HEK293T (cell line): ENCODE results near the gene SYCE3.
A peak's percentile ranks its signal among the peaks of the same experiment; 100 is the strongest.
"Not testable (repeated sequence)": the region's sequence is repeated elsewhere in the genome, so short reads cannot be mapped to it uniquely, and the experiment has no call there.

Experiments used
- CTCF ChIA-PET: fragments of 350-600 bp; formaldehyde crosslinking; extraction: SDS; loops from one replicate; lab custom pipeline; 2021; ENCODE audit warnings: antibody characterized with exemption, inconsistent platforms; lab: Yijun Ruan, JAX
- POLR2A ChIA-PET: fragments of 350-600 bp; formaldehyde crosslinking; extraction: SDS; loops from one replicate; lab custom pipeline; 2020; ENCODE audit warnings: antibody characterized with exemption, inconsistent platforms; lab: Yijun Ruan, JAX
- DNase-seq: peaks from one replicate; pipeline ENCODE4 v3.0.0; 2012; ENCODE audit warnings: mixed read lengths; ENCODE audit errors: extremely low spot score
- ARNT ChIP-seq: fragments of 450-650 bp; IDR thresholded peaks from 2 replicates; pipeline ENCODE4 v1.6.1; 2017; ENCODE audit warnings: mild to moderate bottlenecking
- BHLHE40 ChIP-seq: fragments of 450-650 bp; IDR thresholded peaks from 2 replicates; pipeline ENCODE4 v1.6.1; 2016; ENCODE audit warnings: mild to moderate bottlenecking, moderate library complexity, borderline replicate concordance
- CTBP1 ChIP-seq: fragments of 450-650 bp; IDR thresholded peaks from 2 replicates; pipeline ENCODE4 v1.6.1; 2016; ENCODE audit warnings: borderline replicate concordance
- ELF4 ChIP-seq: fragments of 450-650 bp; IDR thresholded peaks from 2 replicates; pipeline ENCODE4 v1.6.1; 2017; ENCODE audit warnings: antibody characterized with exemption
- FOXA1 ChIP-seq: fragments of 450-650 bp; IDR thresholded peaks from 2 replicates; pipeline ENCODE4 v1.6.1; 2016; ENCODE audit warnings: mild to moderate bottlenecking
- FOXK2 ChIP-seq: fragments of 450-650 bp; IDR thresholded peaks from 2 replicates; pipeline ENCODE4 v1.6.1; 2016; ENCODE audit warnings: mild to moderate bottlenecking
- FOXM1 ChIP-seq: fragments of 450-650 bp; IDR thresholded peaks from 2 replicates; pipeline ENCODE4 v1.6.1; 2017; ENCODE audit warnings: mild to moderate bottlenecking, borderline replicate concordance
- HDGF ChIP-seq: fragments of 450-650 bp; IDR thresholded peaks from 2 replicates; pipeline ENCODE4 v1.6.1; 2017; ENCODE audit warnings: antibody characterized with exemption, borderline replicate concordance
- L3MBTL2 ChIP-seq: fragments of 450-650 bp; conservative IDR thresholded peaks from 2 replicates; pipeline ENCODE4 v1.6.1; 2016; ENCODE audit warnings: mild to moderate bottlenecking
- LEF1 ChIP-seq: fragments of 450-650 bp; IDR thresholded peaks from 2 replicates; pipeline ENCODE4 v1.6.1; 2017; ENCODE audit warnings: mild to moderate bottlenecking, borderline replicate concordance
- NFRKB ChIP-seq: fragments of 450-650 bp; IDR thresholded peaks from 2 replicates; pipeline ENCODE4 v1.6.1; 2016; ENCODE audit warnings: mild to moderate bottlenecking, moderate library complexity
- SP1 ChIP-seq: fragments of 450-650 bp; IDR thresholded peaks from 2 replicates; pipeline ENCODE4 v1.6.1; 2017
- SUZ12 ChIP-seq: fragments of 450-650 bp; IDR thresholded peaks from 2 replicates; pipeline ENCODE4 v1.6.1; 2016; ENCODE audit warnings: mild to moderate bottlenecking
- TARDBP ChIP-seq: fragments of 450-650 bp; IDR thresholded peaks from 2 replicates; pipeline ENCODE4 v1.6.1; 2016
- ZNF384 ChIP-seq: fragments of 450-650 bp; IDR thresholded peaks from 2 replicates; pipeline ENCODE4 v1.6.1; 2016
- TF ChIP-seq, protein P1 (sequence below): fragments of 450-650 bp; IDR thresholded peaks from 2 replicates; pipeline ENCODE4 v1.6.1; 2016

Gene SYCE3

DNA sequence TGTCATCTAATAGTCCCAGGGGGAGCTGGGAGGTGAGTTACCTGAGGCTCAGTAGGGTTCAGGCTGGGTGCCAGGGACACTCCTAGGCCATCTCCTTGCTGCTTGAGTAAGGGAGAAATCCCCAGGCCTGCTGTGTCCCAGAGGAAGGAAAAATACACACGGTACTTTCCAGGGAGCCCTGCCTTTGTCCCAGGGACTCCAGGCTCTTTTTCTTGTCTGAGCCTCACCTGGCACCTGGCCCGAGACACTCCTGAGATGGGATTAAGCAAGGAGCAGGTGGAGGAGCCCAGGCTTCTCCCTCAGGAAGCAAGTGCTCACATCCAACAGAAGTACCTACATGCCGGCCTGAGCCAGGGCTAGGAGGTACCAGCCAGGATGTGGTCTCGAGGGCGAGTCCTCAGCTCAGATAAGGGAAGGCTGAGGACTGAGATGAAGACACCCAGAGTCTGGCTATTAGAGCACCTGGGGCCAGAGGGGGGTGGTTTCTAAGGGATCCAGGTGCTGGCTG lies 17.9 kb downstream of the SYCE3 start:
- DNase-seq: no peak
- ChIA-PET CTCF (interaction anchor here (1.1 to 1.9 kb wide), 4 partner anchors 10 to 19 kb away, joined by 4 to 12 read pairs (median 8); partner anchors contain the start of genes SCO2 and SYCE3), POLR2A (interaction anchor here (0.9 to 1.9 kb wide), 2 partner anchors 18 to 19 kb away, joined by 3 to 13 read pairs; partner anchors contain the start of genes SCO2 and SYCE3)
- TF ChIP-seq SP1 (no peak), FOXA1 (no peak), ZNF384 (no peak)

DNA sequence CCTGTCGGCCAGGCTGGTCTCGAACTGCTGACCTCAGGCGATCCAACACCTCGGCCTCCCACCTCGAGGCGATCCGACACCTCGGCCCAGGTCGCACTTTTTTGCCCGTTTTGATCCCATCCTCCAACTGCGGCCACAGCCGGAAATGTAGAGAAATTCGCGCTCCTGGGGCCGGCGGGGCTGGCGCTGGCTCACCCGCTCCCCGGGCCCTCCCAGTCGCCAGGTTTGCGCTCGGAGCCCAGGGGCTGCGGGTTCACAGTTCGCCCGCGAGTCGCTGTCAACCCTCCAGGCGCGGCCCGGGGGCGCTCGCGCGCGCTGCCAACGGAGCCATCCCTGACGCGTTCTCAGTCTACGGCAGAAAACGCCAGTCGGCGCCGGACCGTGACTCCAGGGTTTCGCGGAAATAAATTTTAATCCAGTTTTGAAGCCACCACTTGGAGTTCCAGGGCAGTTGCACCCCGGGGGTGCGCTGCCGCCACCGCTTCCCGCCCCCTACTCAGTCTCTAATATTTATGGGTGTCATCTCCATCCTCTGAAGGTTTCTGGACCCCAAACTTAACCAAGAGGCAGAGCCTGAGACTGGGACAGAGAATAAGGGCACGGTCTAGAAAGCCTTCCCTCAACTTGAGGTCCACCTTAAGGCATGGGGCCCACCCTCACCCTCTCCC lies 18.5 kb downstream of the SYCE3 start:
- no peak for TF ChIP-seq ELF4
- TF ChIP-seq TARDBP: no peak
- no peak for TF ChIP-seq SUZ12
- no peak for TF ChIP-seq HDGF
- TF ChIP-seq FOXM1: no peak
- no peak for TF ChIP-seq ZNF384
- TF ChIP-seq LEF1: no peak
- TF ChIP-seq SP1: no peak
- TF ChIP-seq FOXA1: no peak
- no peak for TF ChIP-seq BHLHE40
- no peak for TF ChIP-seq CTBP1
- TF ChIP-seq ARNT: no peak
- TF ChIP-seq, protein P1, sequence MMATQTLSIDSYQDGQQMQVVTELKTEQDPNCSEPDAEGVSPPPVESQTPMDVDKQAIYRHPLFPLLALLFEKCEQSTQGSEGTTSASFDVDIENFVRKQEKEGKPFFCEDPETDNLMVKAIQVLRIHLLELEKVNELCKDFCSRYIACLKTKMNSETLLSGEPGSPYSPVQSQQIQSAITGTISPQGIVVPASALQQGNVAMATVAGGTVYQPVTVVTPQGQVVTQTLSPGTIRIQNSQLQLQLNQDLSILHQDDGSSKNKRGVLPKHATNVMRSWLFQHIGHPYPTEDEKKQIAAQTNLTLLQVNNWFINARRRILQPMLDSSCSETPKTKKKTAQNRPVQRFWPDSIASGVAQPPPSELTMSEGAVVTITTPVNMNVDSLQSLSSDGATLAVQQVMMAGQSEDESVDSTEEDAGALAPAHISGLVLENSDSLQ: no peak
- TF ChIP-seq NFRKB: no peak
- no peak for TF ChIP-seq L3MBTL2
- no peak for TF ChIP-seq FOXK2
- CTCF ChIA-PET: interaction anchor here (1.6 to 1.8 kb wide), 2 partner anchors 11 to 19 kb away, joined by 6 to 11 read pairs; partner anchors contain the start of gene SCO2
- POLR2A ChIA-PET: no interaction called here
- peak; percentile 91 for DNase-seq

DNA sequence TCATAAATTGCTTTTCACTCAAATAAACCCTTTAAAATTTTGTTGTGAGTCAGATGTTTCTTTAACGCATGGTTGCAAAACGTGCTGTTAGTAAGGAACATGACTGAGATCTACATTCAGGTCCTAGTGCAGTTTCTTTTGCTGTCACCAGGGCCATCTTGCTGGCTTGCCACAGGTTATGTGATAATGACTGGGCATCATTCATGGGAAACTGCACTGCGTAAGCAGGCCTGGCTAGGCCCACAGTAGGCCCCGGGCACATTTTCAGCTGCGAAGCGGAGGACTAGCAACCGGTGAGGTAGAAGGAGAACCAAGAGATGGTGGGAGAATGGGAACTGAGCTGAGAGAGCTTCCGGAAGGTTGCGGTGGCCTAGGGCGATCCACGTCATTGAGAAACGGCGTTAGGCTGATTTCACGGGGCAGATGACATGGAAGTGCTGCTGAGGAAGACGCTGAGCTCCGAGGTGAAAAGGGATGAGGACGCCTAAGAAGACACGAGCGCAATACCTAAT lies 20.2 kb downstream of the SYCE3 start:
- POLR2A ChIA-PET: interaction anchor here (1.0 kb wide), 1 partner anchor 17 kb away, joined by 4 read pairs; the partner anchor contains the start of gene SCO2
- no peak for TF ChIP-seq CTBP1
- no peak for TF ChIP-seq ELF4
- TF ChIP-seq FOXA1: no peak
- TF ChIP-seq SUZ12: no peak
- no peak for TF ChIP-seq ARNT
- no peak for DNase-seq
- CTCF ChIA-PET: no interaction called here

DNA sequence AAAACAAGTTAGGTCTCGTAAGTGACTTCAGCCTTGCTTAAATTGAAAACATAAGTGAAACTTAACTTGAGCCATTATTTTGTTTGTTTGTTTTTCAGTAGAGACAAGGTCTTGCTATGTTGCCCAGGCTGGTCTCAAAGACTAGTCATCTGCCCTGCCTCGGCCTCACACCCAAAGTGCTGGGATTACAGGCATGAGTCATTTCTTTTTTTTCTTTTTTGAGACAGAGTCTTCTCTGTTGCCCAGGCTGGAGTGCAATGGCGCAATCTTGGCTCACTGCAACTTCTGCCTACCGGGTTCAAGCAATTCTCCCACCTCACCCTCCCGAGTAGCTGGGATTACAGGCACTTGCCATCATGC lies 21.1 kb downstream of the SYCE3 start:
- POLR2A ChIA-PET: interaction anchor here (7.3 kb wide), 1 partner anchor 17 kb away, joined by 49 read pairs; the partner anchor contains the start of gene SCO2
- DNase-seq: not testable (repeated sequence)
- CTCF ChIA-PET: interaction anchor here (1.8 kb wide), 1 partner anchor 22 kb away, joined by 7 read pairs; the partner anchor contains the start of gene SYCE3

DNA sequence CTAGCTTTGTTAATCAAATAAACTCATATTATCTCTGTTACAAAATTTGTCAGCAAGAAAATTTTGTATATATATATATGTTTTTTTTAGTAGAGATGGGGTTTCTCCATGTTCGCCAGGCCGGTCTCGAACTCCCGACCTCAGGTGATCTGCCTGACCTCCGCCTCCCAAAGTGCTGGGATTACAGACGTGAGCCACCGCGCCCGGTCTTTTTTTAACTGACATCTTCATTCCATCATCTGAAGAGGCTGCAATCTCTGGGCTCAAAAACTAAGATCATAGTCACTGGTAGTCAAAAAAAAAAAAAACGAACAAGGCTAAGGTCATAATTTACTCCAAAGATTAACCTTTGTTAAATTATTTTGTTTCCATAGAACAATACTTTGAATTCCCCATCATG lies 22.3 kb downstream of the SYCE3 start:
- no peak for TF ChIP-seq ZNF384
- no peak for TF ChIP-seq CTBP1
- no peak for TF ChIP-seq L3MBTL2
- no peak for TF ChIP-seq FOXK2
- no peak for TF ChIP-seq ELF4
- TF ChIP-seq NFRKB: no peak
- TF ChIP-seq FOXM1: no peak
- TF ChIP-seq BHLHE40: no peak
- no peak for TF ChIP-seq FOXA1
- DNase-seq: no peak
- CTCF ChIA-PET: interaction anchor here (1.8 to 3.4 kb wide), 2 partner anchors 15 to 23 kb away, joined by 7 to 11 read pairs; partner anchors contain the start of genes SCO2 and SYCE3
- POLR2A ChIA-PET: interaction anchor here (7.3 kb wide), 1 partner anchor 15 kb away, joined by 49 read pairs; the partner anchor contains the start of gene SCO2

DNA sequence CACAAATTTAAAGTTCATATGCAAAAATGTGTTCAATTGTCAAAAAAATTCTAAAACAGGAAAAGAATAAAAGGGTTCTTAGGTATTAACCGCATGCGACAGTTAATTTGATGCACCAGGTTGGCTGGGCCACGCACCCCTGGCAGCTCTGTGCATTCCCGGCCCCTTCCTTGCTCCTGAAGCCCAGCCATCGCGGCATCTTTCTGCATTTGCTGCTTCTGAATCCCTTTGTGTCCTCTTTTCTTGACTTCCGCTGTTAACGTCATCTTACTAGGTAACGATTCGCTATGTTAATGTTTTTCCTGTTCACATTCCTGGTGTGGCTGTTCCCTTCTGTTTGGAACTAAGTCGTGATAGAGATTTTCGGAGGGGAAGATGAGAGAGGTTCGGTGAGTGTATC lies 25.0 kb downstream of the SYCE3 start:
- ChIA-PET CTCF (interaction anchor here (3.4 kb wide), 1 partner anchor 12 kb away, joined by 11 read pairs; the partner anchor contains the start of gene SCO2), POLR2A (interaction anchor here (7.3 kb wide), 1 partner anchor 13 kb away, joined by 49 read pairs; the partner anchor contains the start of gene SCO2)
- DNase-seq: no peak
- TF ChIP-seq CTBP1 (no peak), LEF1 (no peak), ARNT (no peak), HDGF (no peak), L3MBTL2 (no peak)

DNA sequence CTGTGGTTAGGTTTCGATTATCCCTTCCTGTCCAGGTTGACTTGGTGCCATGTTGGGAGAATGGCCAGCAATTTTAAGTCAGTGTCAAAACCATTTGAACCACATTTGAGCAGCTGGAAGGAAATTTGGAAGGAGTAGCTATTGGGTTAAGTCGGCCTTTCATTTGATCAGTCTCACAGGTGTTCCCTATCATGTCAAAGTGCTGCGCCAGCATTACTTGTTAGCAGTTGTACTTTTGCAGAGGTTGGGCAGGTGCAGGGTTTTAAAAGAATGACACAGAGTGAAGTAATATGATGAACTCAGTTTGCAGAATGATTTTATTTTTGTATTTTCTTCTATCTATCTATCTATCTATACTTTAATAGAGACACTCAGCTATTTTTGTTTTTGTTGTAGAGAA lies 26.5 kb downstream of the SYCE3 start:
- TF ChIP-seq ARNT (no peak), L3MBTL2 (no peak), NFRKB (no peak), TARDBP (no peak), ELF4 (no peak), ZNF384 (no peak), BHLHE40 (no peak), LEF1 (no peak), SUZ12 (no peak), FOXA1 (no peak), SP1 (no peak), FOXM1 (no peak), HDGF (no peak), FOXK2 (no peak), CTBP1 (no peak)
- TF ChIP-seq, protein P1: no peak
- no peak for DNase-seq
- POLR2A ChIA-PET: interaction anchor here (7.3 kb wide), 1 partner anchor 11 kb away, joined by 49 read pairs; the partner anchor contains the start of gene SCO2
- CTCF ChIA-PET: interaction anchor here (0.9 to 2.2 kb wide), 2 partner anchors 11 to 91 kb away, joined by 5 to 10 read pairs; partner anchors contain the start of gene SCO2
